Keratinocyte (primary cell): ENCODE measurements around the gene NR1H4.

Experiments used
- EZH2 ChIP-seq: IDR thresholded peaks from one replicate; pipeline ENCODE4 v1.6.1; 2012; ENCODE audit warnings: inconsistent platforms, mild to moderate bottlenecking, low read length, moderate library complexity
- TF ChIP-seq, protein P1 (sequence below), 3 experiments: IDR thresholded peaks in 1 of 3; conservative IDR thresholded peaks in 1 of 3; optimal IDR thresholded peaks in 1 of 3; 2 replicates in 2 of 3; 3 replicates in 1 of 3; pipeline versions ENCODE3 to v1.5.1; 2011; ENCODE audit warnings: low read length in 3 of 3, mild to moderate bottlenecking in 3 of 3, moderate library complexity in 2 of 3, control low read depth in 1 of 3, inconsistent platforms in 1 of 3; ENCODE audit not compliant: insufficient read depth in 2 of 3; ENCODE audit errors: extremely low read depth in 1 of 3

DNA sequence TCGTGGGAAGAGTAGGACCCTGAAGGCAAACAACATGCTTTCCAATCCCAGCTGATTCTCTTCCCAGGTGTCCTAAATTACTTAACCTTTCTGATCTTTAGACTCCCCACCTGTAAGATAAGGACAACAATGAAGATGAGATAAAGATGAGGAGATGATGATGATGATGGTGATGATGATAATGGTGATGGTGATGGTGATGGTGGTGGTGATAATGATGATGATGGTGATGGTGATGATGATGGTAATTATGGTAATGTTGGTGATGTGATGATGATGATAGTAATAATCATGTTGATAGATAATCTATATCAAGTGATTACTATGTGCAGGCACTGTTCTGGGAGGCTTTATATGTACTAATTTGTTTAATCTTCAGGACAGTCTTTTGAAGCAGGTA is 48.3 kb downstream of the NR1H4 start:
- TF ChIP-seq, protein P1, sequence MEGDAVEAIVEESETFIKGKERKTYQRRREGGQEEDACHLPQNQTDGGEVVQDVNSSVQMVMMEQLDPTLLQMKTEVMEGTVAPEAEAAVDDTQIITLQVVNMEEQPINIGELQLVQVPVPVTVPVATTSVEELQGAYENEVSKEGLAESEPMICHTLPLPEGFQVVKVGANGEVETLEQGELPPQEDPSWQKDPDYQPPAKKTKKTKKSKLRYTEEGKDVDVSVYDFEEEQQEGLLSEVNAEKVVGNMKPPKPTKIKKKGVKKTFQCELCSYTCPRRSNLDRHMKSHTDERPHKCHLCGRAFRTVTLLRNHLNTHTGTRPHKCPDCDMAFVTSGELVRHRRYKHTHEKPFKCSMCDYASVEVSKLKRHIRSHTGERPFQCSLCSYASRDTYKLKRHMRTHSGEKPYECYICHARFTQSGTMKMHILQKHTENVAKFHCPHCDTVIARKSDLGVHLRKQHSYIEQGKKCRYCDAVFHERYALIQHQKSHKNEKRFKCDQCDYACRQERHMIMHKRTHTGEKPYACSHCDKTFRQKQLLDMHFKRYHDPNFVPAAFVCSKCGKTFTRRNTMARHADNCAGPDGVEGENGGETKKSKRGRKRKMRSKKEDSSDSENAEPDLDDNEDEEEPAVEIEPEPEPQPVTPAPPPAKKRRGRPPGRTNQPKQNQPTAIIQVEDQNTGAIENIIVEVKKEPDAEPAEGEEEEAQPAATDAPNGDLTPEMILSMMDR (optimal IDR thresholded peaks at IDR 0.05 in 1 of 3, IDR thresholded peaks at IDR 0.05 in 1 of 3, conservative IDR thresholded peaks at IDR 0.05 in 1 of 3; ENCODE audit: extremely low read depth in 1 of 3, insufficient read depth in 2 of 3, low read length in 3 of 3), result no peak
- no peak for TF ChIP-seq EZH2
